ENCODE measurements around the gene NELL1.

NELL1 gene

DNA sequence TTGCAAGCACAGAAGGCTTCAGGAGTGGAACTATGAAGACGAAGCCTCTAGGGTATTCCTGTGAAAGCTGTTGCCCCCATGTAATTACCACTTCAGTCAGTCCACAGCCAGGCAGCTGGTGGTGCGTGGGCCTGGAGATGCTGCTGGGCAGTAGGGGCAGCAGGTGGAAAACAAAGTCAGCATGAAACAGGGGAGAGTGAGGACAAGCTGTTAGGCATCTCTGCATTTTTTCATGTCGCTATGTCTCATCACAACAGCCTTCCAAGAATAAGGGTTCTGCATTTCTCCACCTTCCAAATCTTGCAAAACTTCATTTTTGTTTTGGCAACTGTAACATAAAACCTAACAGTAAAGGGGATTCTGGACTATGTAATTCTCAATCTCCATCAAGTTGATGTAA lies 757.5 kb downstream of the NELL1 start:
- Histone ChIP-seq H3K9me3 (ENCODE audit: severe bottlenecking) (no peaks in the 10 kb centered on the region), H3K4me3 (ENCODE audit: severe bottlenecking) (no peak overlapping the region), H3K36me3 (ENCODE audit: low read depth) (no peaks in the 10 kb centered on the region), H3K27me3 (ENCODE audit: insufficient read depth, poor library complexity, severe bottlenecking) (no peaks in the 10 kb centered on the region), H3K27ac (ENCODE audit: poor library complexity, severe bottlenecking) (no peak overlapping the region), H3K4me1 (ENCODE audit: insufficient read depth, poor library complexity, severe bottlenecking) (no peaks in the 10 kb centered on the region)
- TF ChIP-seq, protein P1, sequence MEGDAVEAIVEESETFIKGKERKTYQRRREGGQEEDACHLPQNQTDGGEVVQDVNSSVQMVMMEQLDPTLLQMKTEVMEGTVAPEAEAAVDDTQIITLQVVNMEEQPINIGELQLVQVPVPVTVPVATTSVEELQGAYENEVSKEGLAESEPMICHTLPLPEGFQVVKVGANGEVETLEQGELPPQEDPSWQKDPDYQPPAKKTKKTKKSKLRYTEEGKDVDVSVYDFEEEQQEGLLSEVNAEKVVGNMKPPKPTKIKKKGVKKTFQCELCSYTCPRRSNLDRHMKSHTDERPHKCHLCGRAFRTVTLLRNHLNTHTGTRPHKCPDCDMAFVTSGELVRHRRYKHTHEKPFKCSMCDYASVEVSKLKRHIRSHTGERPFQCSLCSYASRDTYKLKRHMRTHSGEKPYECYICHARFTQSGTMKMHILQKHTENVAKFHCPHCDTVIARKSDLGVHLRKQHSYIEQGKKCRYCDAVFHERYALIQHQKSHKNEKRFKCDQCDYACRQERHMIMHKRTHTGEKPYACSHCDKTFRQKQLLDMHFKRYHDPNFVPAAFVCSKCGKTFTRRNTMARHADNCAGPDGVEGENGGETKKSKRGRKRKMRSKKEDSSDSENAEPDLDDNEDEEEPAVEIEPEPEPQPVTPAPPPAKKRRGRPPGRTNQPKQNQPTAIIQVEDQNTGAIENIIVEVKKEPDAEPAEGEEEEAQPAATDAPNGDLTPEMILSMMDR (IDR thresholded peaks at IDR 0.05; ENCODE audit: poor library complexity, severe bottlenecking): no peak
- DNase-seq (ENCODE audit: low spot score) (no peak), ATAC-seq (ENCODE audit: low read depth) (no peak)

DNA sequence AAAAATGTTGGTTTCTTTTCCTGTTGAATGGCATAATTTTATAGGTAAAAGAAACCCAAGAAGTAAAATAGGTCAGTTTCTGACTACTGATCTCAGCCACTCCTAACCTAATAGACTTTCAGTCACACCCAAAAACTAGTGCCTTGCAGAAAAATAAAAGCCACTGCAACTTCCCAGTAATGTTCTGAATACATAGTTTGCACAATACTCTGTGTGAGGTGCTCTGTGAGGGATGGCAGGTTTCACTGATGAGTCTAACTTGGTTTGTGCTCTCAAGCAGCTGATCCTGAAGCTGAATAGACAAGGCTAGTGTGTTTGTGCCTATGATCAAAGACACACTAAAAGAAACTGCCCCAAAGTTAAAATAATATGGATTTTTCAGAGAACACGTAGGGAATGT lies 758.3 kb downstream of the NELL1 start:
- DNase-seq (ENCODE audit: low spot score) (no peak), ATAC-seq (ENCODE audit: low read depth) (no peak)
- Histone ChIP-seq H3K4me3 (ENCODE audit: severe bottlenecking) (no peak overlapping the region), H3K36me3 (ENCODE audit: low read depth) (no peaks in the 10 kb centered on the region), H3K27ac (ENCODE audit: poor library complexity, severe bottlenecking) (no peak overlapping the region), H3K27me3 (ENCODE audit: insufficient read depth, poor library complexity, severe bottlenecking) (no peaks in the 10 kb centered on the region), H3K9me3 (ENCODE audit: severe bottlenecking) (no peaks in the 10 kb centered on the region), H3K4me1 (ENCODE audit: insufficient read depth, poor library complexity, severe bottlenecking) (no peaks in the 10 kb centered on the region)
- TF ChIP-seq, protein P1 (IDR thresholded peaks at IDR 0.05; ENCODE audit: poor library complexity, severe bottlenecking): no peak

DNA sequence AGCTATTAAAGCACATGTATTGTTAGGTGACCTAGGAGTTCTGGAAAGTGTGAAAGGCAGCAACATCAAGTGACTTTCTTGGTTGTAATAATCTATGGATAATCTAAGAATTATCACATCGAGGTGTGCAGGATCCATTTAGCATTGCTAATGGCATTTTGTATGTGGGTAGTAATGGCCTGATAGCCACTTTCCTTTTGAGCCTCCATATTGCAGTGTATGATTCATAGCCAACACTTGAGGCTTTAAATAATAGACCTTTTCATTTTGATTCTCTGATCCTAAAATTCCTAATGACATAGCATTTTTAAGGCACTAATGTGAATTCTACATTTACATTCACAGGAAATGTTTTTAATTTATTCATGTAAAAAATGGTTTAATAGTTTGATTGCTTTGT lies 759.4 kb downstream of the NELL1 start:
- no peak for DNase-seq (ENCODE audit: low spot score)
- ATAC-seq (ENCODE audit: low read depth): no peak

DNA sequence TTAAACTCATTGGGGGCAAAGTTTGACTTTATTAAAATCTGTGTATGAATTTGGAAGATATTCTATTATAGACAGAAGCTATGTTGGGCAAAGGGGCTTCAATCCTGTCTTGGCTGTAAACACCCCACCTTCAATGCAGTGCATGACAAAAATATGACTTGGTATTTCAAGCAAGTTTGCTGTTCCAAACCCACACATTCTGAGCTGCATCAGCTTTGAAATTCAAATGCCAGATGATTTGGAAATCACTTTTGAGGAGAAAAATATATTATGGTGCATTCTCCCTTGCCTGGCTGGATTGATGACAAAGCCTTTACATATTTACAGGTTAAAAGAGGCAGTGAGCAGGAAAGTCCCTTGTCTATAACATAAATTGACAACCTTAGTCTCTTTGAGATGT lies 760.0 kb downstream of the NELL1 start:
- no peak overlapping the region for H3K27ac ChIP-seq (ENCODE audit: poor library complexity, severe bottlenecking)
- ATAC-seq (ENCODE audit: low read depth) (no peak), DNase-seq (ENCODE audit: low spot score) (no peak)
- no peaks in the 10 kb centered on the region for H3K27me3 ChIP-seq (ENCODE audit: insufficient read depth, poor library complexity, severe bottlenecking)
- no peaks in the 10 kb centered on the region for H3K36me3 ChIP-seq (ENCODE audit: low read depth)
- no peaks in the 10 kb centered on the region for H3K4me1 ChIP-seq (ENCODE audit: insufficient read depth, poor library complexity, severe bottlenecking)
- no peaks in the 10 kb centered on the region for H3K9me3 ChIP-seq (ENCODE audit: severe bottlenecking)
- TF ChIP-seq, protein P1 (IDR thresholded peaks at IDR 0.05; ENCODE audit: poor library complexity, severe bottlenecking): no peak
- H3K4me3 ChIP-seq (ENCODE audit: severe bottlenecking): no peak overlapping the region

More for the DNA sequence above, 759.4 kb downstream of the NELL1 start:
- Histone ChIP-seq H3K9me3 (ENCODE audit: severe bottlenecking) (no peaks in the 10 kb centered on the region), H3K4me3 (ENCODE audit: severe bottlenecking) (no peak overlapping the region), H3K27me3 (ENCODE audit: insufficient read depth, poor library complexity, severe bottlenecking) (no peaks in the 10 kb centered on the region), H3K27ac (ENCODE audit: poor library complexity, severe bottlenecking) (no peak overlapping the region), H3K36me3 (ENCODE audit: low read depth) (no peaks in the 10 kb centered on the region), H3K4me1 (ENCODE audit: insufficient read depth, poor library complexity, severe bottlenecking) (no peaks in the 10 kb centered on the region)
- TF ChIP-seq, protein P1 (IDR thresholded peaks at IDR 0.05; ENCODE audit: poor library complexity, severe bottlenecking): no peak

DNA sequence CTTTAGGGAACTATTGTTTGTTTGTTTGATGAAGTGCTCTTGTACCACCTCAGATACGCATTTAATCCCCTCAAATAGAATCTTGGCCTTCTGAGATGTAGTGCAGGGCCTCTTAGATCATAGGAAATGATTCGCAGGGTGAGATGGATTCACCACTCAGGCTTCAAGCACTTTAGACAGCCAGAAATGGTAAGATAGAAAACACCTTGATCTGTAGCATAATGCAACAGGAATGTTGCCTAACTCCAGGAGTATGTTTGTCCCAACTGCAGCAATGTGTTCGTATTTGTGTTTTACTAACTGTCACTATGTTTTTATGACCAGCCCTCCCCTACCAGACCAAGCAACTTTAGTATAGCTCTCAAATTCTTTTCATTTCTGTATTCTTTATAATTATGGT lies 761.2 kb downstream of the NELL1 start:
- ATAC-seq (ENCODE audit: low read depth): no peak; the same call in 2 of the 3 replicates
- no peak for DNase-seq (ENCODE audit: low spot score)
- Histone ChIP-seq H3K27me3 (ENCODE audit: insufficient read depth, poor library complexity, severe bottlenecking) (no peaks in the 10 kb centered on the region), H3K4me1 (ENCODE audit: insufficient read depth, poor library complexity, severe bottlenecking) (no peaks in the 10 kb centered on the region), H3K27ac (ENCODE audit: poor library complexity, severe bottlenecking) (no peak overlapping the region), H3K36me3 (ENCODE audit: low read depth) (no peaks in the 10 kb centered on the region), H3K4me3 (ENCODE audit: severe bottlenecking) (no peak overlapping the region), H3K9me3 (ENCODE audit: severe bottlenecking) (no peaks in the 10 kb centered on the region)
- TF ChIP-seq, protein P1 (IDR thresholded peaks at IDR 0.05; ENCODE audit: poor library complexity, severe bottlenecking): no peak

Measured in RWPE2 (cell line).